IMR-90 (cell line): ENCODE measurements around the gene GALNT17. TPM values are rescaled to one million over a fixed set of nuclear protein-coding genes. Genes with fewer than 3 reads are reported as not detected.

ENCODE experiments used
- ATAC-seq: fragments of 200-7000 bp; cut with Tn5 transposase; 2 replicates; pipeline ENCODE4 v1.9.1; 2020; ENCODE audit warnings: low read depth, mild to moderate bottlenecking, moderate library complexity
- BruUV-seq: library from RNA; stranded (reverse); fragments of 400-500 nt; replicated peaks from 2 replicates; lab custom pipeline; 2021; lab: Mats Ljungman, UMichigan
- CTCF ChIA-PET: fragments of 300-600 bp; formaldehyde crosslinking; extraction: SDS; loops from one replicate; lab custom pipeline; 2021; ENCODE audit warnings: antibody characterized with exemption; lab: Yijun Ruan, JAX
- POLR2A ChIA-PET: fragments of 300-600 bp; sonication (Branson Sonifier 250); formaldehyde crosslinking; loops from one replicate; lab custom pipeline; 2022; ENCODE audit warnings: antibody characterized with exemption; ENCODE audit not compliant: unreplicated experiment; lab: Charles Lee
- DNase-seq: peaks from one replicate; pipeline ENCODE4 v3.0.0; 2013
- H2AFZ ChIP-seq: replicated peaks from 2 replicates; pipeline ENCODE3; 2013; ENCODE audit warnings: low read length, mild to moderate bottlenecking; ENCODE audit not compliant: poor library complexity
- H2AK5ac ChIP-seq: 2 replicates; pipeline ENCODE4 v1.6.1; 2013; ENCODE audit warnings: low read depth, low read length, inconsistent platforms
- H2AK9ac ChIP-seq: replicated peaks from 2 replicates; pipeline ENCODE3; 2013; ENCODE audit warnings: mild to moderate bottlenecking, low read depth, low read length, moderate library complexity; ENCODE audit not compliant: poor library complexity
- H2BK120ac ChIP-seq: 2 replicates; pipeline ENCODE4 v1.6.1; 2013; ENCODE audit warnings: low read depth, low read length, inconsistent platforms
- H2BK15ac ChIP-seq: 3 replicates; pipeline ENCODE4 v1.6.1; 2013; ENCODE audit warnings: low read depth, low read length, inconsistent platforms
- H2BK20ac ChIP-seq: 2 replicates; pipeline ENCODE4 v1.6.1; 2013; ENCODE audit warnings: low read depth, mild to moderate bottlenecking, inconsistent platforms, low read length, moderate library complexity
- H2BK5ac ChIP-seq: 2 replicates; pipeline ENCODE4 v1.6.1; 2013; ENCODE audit warnings: mild to moderate bottlenecking, low read depth, low read length, inconsistent platforms; ENCODE audit not compliant: poor library complexity, severe bottlenecking
- H3K14ac ChIP-seq: replicated peaks from 2 replicates; pipeline ENCODE4 v1.6.1; 2013; ENCODE audit warnings: low read depth, low read length, inconsistent platforms
- H3K18ac ChIP-seq: 2 replicates; pipeline ENCODE4 v1.6.1; 2013; ENCODE audit warnings: low read depth, low read length, control low read depth
- H3K23ac ChIP-seq: 2 replicates; pipeline ENCODE4 v1.6.1; 2013; ENCODE audit warnings: low read depth, low read length, inconsistent platforms
- H3K27ac ChIP-seq: 2 replicates; pipeline ENCODE4 v1.5.1; 2013; ENCODE audit warnings: mild to moderate bottlenecking, control low read depth, low read length; ENCODE audit not compliant: insufficient read depth
- H3K27me3 ChIP-seq: 2 replicates; pipeline ENCODE4 v1.6.1; 2013; ENCODE audit warnings: low read length; ENCODE audit not compliant: control insufficient read depth, insufficient read depth
- H3K36me3 ChIP-seq: 2 replicates; pipeline ENCODE4 v1.6.1; 2013; ENCODE audit warnings: low read length, mixed read lengths; ENCODE audit not compliant: control insufficient read depth, insufficient read depth
- H3K4ac ChIP-seq: 2 replicates; pipeline ENCODE4 v1.6.1; 2013; ENCODE audit warnings: low read depth, low read length, inconsistent platforms
- H3K4me1 ChIP-seq: 2 replicates; pipeline ENCODE4 v1.6.1; 2013; ENCODE audit warnings: low read length, mixed read lengths; ENCODE audit not compliant: control insufficient read depth, insufficient read depth
- H3K4me2 ChIP-seq: 2 replicates; pipeline ENCODE4 v1.6.1; 2013; ENCODE audit warnings: low read depth, mild to moderate bottlenecking, control low read depth, low read length, moderate library complexity
- H3K4me3 ChIP-seq: 2 replicates; pipeline ENCODE4 v1.5.1; 2013; ENCODE audit warnings: low read depth, mild to moderate bottlenecking, control low read depth, low read length, moderate library complexity; ENCODE audit not compliant: insufficient read depth
- H3K56ac ChIP-seq: 2 replicates; pipeline ENCODE4 v1.6.1; 2013; ENCODE audit warnings: low read length, inconsistent platforms; ENCODE audit not compliant: insufficient read depth; ENCODE audit errors: extremely low read depth
- H3K79me1 ChIP-seq, 2 experiments: 2 replicates each; pipeline ENCODE4 v1.6.1; 2013; ENCODE audit warnings: low read length in 2 of 2, inconsistent platforms in 1 of 2, low read depth in 1 of 2
- H3K9ac ChIP-seq: 2 replicates; pipeline ENCODE4 v1.6.1; 2013; ENCODE audit warnings: low read depth, low read length, control low read depth
- H3K9me1 ChIP-seq: 2 replicates; pipeline ENCODE4 v1.6.1; 2013; ENCODE audit warnings: low read length, inconsistent platforms; ENCODE audit not compliant: insufficient read depth
- H3K9me3 ChIP-seq: 2 replicates; pipeline ENCODE4 v1.6.1; 2013; ENCODE audit warnings: low read length; ENCODE audit not compliant: control insufficient read depth, insufficient read depth
- H4K20me1 ChIP-seq: 2 replicates; pipeline ENCODE4 v1.6.1; 2013; ENCODE audit warnings: low read length, inconsistent platforms; ENCODE audit not compliant: insufficient read depth
- H4K5ac ChIP-seq: 2 replicates; pipeline ENCODE4 v1.6.1; 2013; ENCODE audit warnings: mild to moderate bottlenecking, low read depth, low read length, control low read depth
- H4K8ac ChIP-seq, 2 experiments: 2 replicates each; pipeline ENCODE4 v1.6.1; 2013; ENCODE audit warnings: low read depth in 2 of 2, low read length in 2 of 2, control low read depth in 1 of 2, inconsistent platforms in 1 of 2
- H4K91ac ChIP-seq: 2 replicates; pipeline ENCODE4 v1.6.1; 2013; ENCODE audit warnings: low read depth, low read length, inconsistent platforms; ENCODE audit not compliant: insufficient read depth
- BHLHE40 ChIP-seq: fragments of 150-350 bp; IDR thresholded peaks from 2 replicates; pipeline ENCODE4 v1.6.1; 2016; ENCODE audit warnings: mild to moderate bottlenecking, low read depth, low read length
- CEBPB ChIP-seq: IDR thresholded peaks from 2 replicates; pipeline ENCODE4 v1.6.1; 2012; ENCODE audit warnings: low read depth, low read length, improper control_type of control experiment
- CHD1 ChIP-seq: IDR thresholded peaks from 2 replicates; pipeline ENCODE4 v1.6.1; 2012; ENCODE audit warnings: low read depth, low read length, improper control_type of control experiment
- FOS ChIP-seq: fragments of 150-350 bp; IDR thresholded peaks from 2 replicates; pipeline ENCODE4 v1.6.1; 2016; ENCODE audit warnings: low read depth, low read length
- MAFK ChIP-seq: IDR thresholded peaks from 2 replicates; pipeline ENCODE4 v1.6.1; 2012; ENCODE audit warnings: low read depth, low read length, improper control_type of control experiment
- MAZ ChIP-seq: IDR thresholded peaks from 2 replicates; pipeline ENCODE4 v1.6.1; 2012; ENCODE audit warnings: low read depth, mild to moderate bottlenecking, low read length, improper control_type of control experiment, moderate library complexity, borderline replicate concordance
- MXI1 ChIP-seq: IDR thresholded peaks from 2 replicates; pipeline ENCODE4 v1.6.1; 2012; ENCODE audit warnings: low read depth, mild to moderate bottlenecking, low read length, moderate library complexity, borderline replicate concordance
- NFE2L2 ChIP-seq: fragments of 150-350 bp; IDR thresholded peaks from 2 replicates; pipeline ENCODE4 v1.6.1; 2016; ENCODE audit warnings: low read depth, mild to moderate bottlenecking, low read length
- POLR2A ChIP-seq: IDR thresholded peaks from 2 replicates; pipeline ENCODE4 v1.6.1; 2012; ENCODE audit warnings: mild to moderate bottlenecking, low read depth, low read length
- RAD21 ChIP-seq: IDR thresholded peaks from 2 replicates; pipeline ENCODE4 v1.6.1; 2012; ENCODE audit warnings: low read length, improper control_type of control experiment
- RCOR1 ChIP-seq: IDR thresholded peaks from 2 replicates; pipeline ENCODE4 v1.6.1; 2012; ENCODE audit warnings: mild to moderate bottlenecking, low read length, improper control_type of control experiment; ENCODE audit not compliant: insufficient replicate concordance
- RFX5 ChIP-seq: IDR thresholded peaks from 2 replicates; pipeline ENCODE4 v1.8.0; 2012; ENCODE audit warnings: low read depth, mild to moderate bottlenecking, low read length, moderate library complexity
- SMC3 ChIP-seq: fragments of 150-350 bp; IDR thresholded peaks from 2 replicates; pipeline ENCODE4 v1.6.1; 2016; ENCODE audit warnings: low read depth, mild to moderate bottlenecking, antibody characterized with exemption, low read length, moderate library complexity
- WGBS, 2 experiments: methylation state at CpG; one replicate each; pipeline versions ENCODE4 v1.1.5 to v1.1.7; 2013; ENCODE audit warnings: missing lambda C conversion rate in 2 of 2; ENCODE audit not compliant: insufficient read length in 1 of 2; ENCODE audit errors: extremely low coverage in 2 of 2; 5-methylcytosine and 5-hydroxymethylcytosine counted together
- dilution Hi-C: fragments of 300-500 bp; cut with HindIII; formaldehyde crosslinking; loops from one replicate; pipeline ENCODE4 v1.14.3; 2018; ENCODE audit warnings: low sequenced_read_pairs; ENCODE audit not compliant: unreplicated experiment
- in situ Hi-C: fragments of 300-500 bp; cut with MboI; formaldehyde crosslinking; loops from 3 replicates; pipeline ENCODE4 v1.14.3; 2019; ENCODE audit warnings: low sequenced_read_pairs, inconsistent platforms, mixed read lengths
- intact Hi-C: fragments of 100-400 bp; cut with micrococcal nuclease; formaldehyde crosslinking; loops from 2 replicates; pipeline ENCODE4 v1.10.0; 2022
- polyA plus RNA-seq, 3 experiments: library from polyadenylated mRNA; depleted of rRNA; stranded (reverse); fragments of >200 nt; gene quantifications; 2 replicates each; pipeline ENCODE4 v1.2.3, GENCODE V29; 2012; ENCODE audit warnings: low replicate concordance in 1 of 3
- total RNA-seq: library from RNA; depleted of rRNA; stranded (reverse); fragments of >200 nt; gene quantifications from 2 replicates; pipeline ENCODE4 v1.2.3, GENCODE V29; 2012
- TF ChIP-seq, protein P1 (sequence below): conservative IDR thresholded peaks from 2 replicates; pipeline ENCODE4 v1.5.1; 2012; ENCODE audit warnings: mild to moderate bottlenecking, low read depth, low read length, improper control_type of control experiment
- TF ChIP-seq, protein P2 (sequence below): fragments of 150-350 bp; IDR thresholded peaks from 2 replicates; pipeline ENCODE4 v1.6.1; 2017; ENCODE audit warnings: mild to moderate bottlenecking, antibody characterized with exemption, low read length, low read depth
- TF ChIP-seq, protein P3 (sequence below): fragments of 150-350 bp; IDR thresholded peaks from 2 replicates; pipeline ENCODE4 v1.6.1; 2016; ENCODE audit warnings: low read depth, mild to moderate bottlenecking, low read length, moderate library complexity, borderline replicate concordance

GALNT17 gene
- total and polyA plus RNA-seq, 2 of the 4 experiments (the other 2 are of a cell fraction) = not detected

DNA sequence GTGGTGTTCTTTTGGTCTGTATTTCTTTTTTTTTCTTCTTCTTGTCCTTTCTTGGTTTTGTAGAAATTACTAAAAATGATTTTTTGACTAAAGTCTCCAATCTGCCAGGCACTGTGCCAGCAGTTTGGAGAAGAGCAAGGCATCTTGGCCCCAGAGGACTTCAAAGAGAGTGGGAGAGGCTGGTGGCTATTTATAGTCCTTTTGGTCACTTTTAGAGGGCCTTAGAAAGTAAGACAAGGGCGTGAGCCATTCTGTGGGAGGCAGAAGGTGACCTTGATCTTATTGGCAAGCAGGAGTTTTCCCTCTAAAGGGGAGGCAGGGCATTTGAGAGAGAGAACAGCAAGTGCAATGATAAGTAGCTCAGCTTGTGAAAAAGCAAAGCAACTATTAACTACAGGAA is 211.9 kb downstream of the GALNT17 start:
- Histone ChIP-seq H3K14ac (no peak overlapping the region), H3K4ac (no peak overlapping the region), H2BK20ac (no peak overlapping the region), H3K56ac (no peak overlapping the region), H3K27me3 (no peaks in the 10 kb centered on the region), H3K36me3 (no peaks in the 10 kb centered on the region), H3K9me1 (no peaks in the 10 kb centered on the region), H4K91ac (no peak overlapping the region), H3K4me3 (no peak overlapping the region), H2BK15ac (no peak overlapping the region), H3K4me1 (no peaks in the 10 kb centered on the region), H2AK5ac (no peak overlapping the region), H3K23ac (no peak overlapping the region), H3K9ac (no peak overlapping the region), H4K5ac (no peak overlapping the region), H3K18ac (no peak overlapping the region), H2AFZ (no peak overlapping the region), H2BK120ac (no peak overlapping the region), H3K79me1 (no peaks in the 10 kb centered on the region), H4K8ac (no peak overlapping the region), H3K27ac (no peak overlapping the region), H3K4me2 (no peak overlapping the region), H2BK5ac (no peak overlapping the region), H4K20me1 (no peaks in the 10 kb centered on the region), H3K9me3 (peaks cover 7% of the 10 kb centered on the region; the same call in 1 of the 2 replicates), H2AK9ac (no peak overlapping the region)
- TF ChIP-seq NFE2L2 (no peak), POLR2A (no peak), SMC3 (no peak), MAZ (no peak), MAFK (no peak), RAD21 (no peak), FOS (no peak), MXI1 (no peak), RFX5 (no peak), CEBPB (no peak), CHD1 (no peak), BHLHE40 (no peak), RCOR1 (no peak)
- TF ChIP-seq, protein P1, sequence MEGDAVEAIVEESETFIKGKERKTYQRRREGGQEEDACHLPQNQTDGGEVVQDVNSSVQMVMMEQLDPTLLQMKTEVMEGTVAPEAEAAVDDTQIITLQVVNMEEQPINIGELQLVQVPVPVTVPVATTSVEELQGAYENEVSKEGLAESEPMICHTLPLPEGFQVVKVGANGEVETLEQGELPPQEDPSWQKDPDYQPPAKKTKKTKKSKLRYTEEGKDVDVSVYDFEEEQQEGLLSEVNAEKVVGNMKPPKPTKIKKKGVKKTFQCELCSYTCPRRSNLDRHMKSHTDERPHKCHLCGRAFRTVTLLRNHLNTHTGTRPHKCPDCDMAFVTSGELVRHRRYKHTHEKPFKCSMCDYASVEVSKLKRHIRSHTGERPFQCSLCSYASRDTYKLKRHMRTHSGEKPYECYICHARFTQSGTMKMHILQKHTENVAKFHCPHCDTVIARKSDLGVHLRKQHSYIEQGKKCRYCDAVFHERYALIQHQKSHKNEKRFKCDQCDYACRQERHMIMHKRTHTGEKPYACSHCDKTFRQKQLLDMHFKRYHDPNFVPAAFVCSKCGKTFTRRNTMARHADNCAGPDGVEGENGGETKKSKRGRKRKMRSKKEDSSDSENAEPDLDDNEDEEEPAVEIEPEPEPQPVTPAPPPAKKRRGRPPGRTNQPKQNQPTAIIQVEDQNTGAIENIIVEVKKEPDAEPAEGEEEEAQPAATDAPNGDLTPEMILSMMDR = no peak
- TF ChIP-seq, protein P2, sequence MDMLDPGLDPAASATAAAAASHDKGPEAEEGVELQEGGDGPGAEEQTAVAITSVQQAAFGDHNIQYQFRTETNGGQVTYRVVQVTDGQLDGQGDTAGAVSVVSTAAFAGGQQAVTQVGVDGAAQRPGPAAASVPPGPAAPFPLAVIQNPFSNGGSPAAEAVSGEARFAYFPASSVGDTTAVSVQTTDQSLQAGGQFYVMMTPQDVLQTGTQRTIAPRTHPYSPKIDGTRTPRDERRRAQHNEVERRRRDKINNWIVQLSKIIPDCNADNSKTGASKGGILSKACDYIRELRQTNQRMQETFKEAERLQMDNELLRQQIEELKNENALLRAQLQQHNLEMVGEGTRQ = no peak
- TF ChIP-seq, protein P3, sequence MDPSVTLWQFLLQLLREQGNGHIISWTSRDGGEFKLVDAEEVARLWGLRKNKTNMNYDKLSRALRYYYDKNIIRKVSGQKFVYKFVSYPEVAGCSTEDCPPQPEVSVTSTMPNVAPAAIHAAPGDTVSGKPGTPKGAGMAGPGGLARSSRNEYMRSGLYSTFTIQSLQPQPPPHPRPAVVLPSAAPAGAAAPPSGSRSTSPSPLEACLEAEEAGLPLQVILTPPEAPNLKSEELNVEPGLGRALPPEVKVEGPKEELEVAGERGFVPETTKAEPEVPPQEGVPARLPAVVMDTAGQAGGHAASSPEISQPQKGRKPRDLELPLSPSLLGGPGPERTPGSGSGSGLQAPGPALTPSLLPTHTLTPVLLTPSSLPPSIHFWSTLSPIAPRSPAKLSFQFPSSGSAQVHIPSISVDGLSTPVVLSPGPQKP = no peak
- no TSS peak for BruUV-seq
- ChIA-PET CTCF (no interaction called here), POLR2A (no interaction called here)
- DNase-seq (no peak), ATAC-seq (no peak)
- WGBS, 2 experiments = no CpG with 5 or more reads among the region's 1 CpG
- in situ Hi-C loops = no loop called here
- intact Hi-C loops = no loop called here
- dilution Hi-C loops = no loop called here
